ENCODE results near the gene PGGHG. TPM values are rescaled to one million over a fixed set of nuclear protein-coding genes. Genes with fewer than 3 reads are reported as not detected.
A peak's percentile ranks its signal among the peaks of the same experiment; 100 is the strongest.

The PGGHG gene
- total and polyA plus RNA-seq, 12 donors = 0.55 to 77.2 (median 7.1) TPM

DNA sequence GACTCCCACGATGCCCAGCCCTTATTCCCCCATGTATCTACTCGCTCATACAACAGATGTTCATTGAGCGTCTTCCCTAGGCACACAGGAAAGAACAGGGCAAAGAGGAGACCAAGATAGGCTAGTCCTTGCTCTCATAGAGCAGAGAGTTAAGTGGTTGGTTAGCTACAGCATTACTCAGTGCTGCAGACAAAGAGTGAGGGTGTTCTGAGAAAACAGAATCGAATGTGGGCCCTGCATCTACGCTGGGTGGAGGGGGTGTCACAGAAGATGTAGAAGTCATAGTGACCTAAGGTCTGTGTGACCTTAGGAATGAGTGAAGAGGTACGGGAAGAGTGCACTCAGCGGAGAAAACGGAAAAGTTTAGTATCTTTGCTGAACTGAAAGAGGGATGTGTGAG is 39.9 kb upstream of the PGGHG start:
- TF ChIP-seq POLR2A (IDR thresholded peaks at IDR 0.05) = no peak
- TF ChIP-seq CTCF (IDR thresholded peaks at IDR 0.05) = no peak
- no peak for DNase-seq
- H3K27ac ChIP-seq = no peak overlapping the region
- no peaks in the 10 kb centered on the region for H3K27me3 ChIP-seq
- no peak overlapping the region for H3K4me3 ChIP-seq
- intact Hi-C loops (cut with DNase I) = no loop called here
- 70 to 95% (median 82%) methylated on average over 8 of the region's 8 CpGs for WGBS, 4 donors
- no peaks in the 10 kb centered on the region for H3K9me3 ChIP-seq (replicated peaks in 1 of 3)
- H3K36me3 ChIP-seq (replicated peaks in 1 of 2) = peaks cover 0 to 90% of the 10 kb centered on the region in 2 donors
- H3K4me1 ChIP-seq (replicated peaks in 1 of 2) = no peaks in the 10 kb centered on the region

GRCh38 chr11:250274-250673 is 38.7 kb upstream of the PGGHG start:
- TF ChIP-seq POLR2A (IDR thresholded peaks at IDR 0.05) = no peak
- no peak for TF ChIP-seq CTCF (IDR thresholded peaks at IDR 0.05)
- DNase-seq = no peak
- intact Hi-C loops (cut with DNase I) = no loop called here
- Histone ChIP-seq H3K36me3 (replicated peaks in 1 of 2) (peaks cover 0 to 78% of the 10 kb centered on the region in 2 donors), H3K9me3 (replicated peaks in 1 of 3) (no peaks in the 10 kb centered on the region), H3K4me3 (no peak overlapping the region), H3K4me1 (replicated peaks in 1 of 2) (no peaks in the 10 kb centered on the region), H3K27me3 (no peaks in the 10 kb centered on the region), H3K27ac (no peak overlapping the region)
- 87 to 91% (median 89%) methylated on average over 5 of the region's 5 CpGs for WGBS, 4 donors

- H3K4me1 ChIP-seq (replicated peaks in 1 of 2) = no peaks in the 10 kb centered on the region
- H3K9me3 ChIP-seq (replicated peaks in 1 of 3) = no peaks in the 10 kb centered on the region
- H3K27me3 ChIP-seq = no peaks in the 10 kb centered on the region
- H3K27ac ChIP-seq = no peak overlapping the region
- peak in 6 of 7 donors; percentile 32 to 76 (median 54) for DNase-seq
- peaks cover 0 to 75% of the 10 kb centered on the region in 2 donors for H3K36me3 ChIP-seq (replicated peaks in 1 of 2)
- H3K4me3 ChIP-seq = no peak overlapping the region
- intact Hi-C loops (cut with DNase I) = no loop called here
- WGBS, 4 donors = 84 to 87% (median 85%) methylated on average over 10 of the region's 10 CpGs
- TF ChIP-seq POLR2A (IDR thresholded peaks at IDR 0.05) = no peak
- peak; percentile 17 to 56 (median 45) for TF ChIP-seq CTCF (IDR thresholded peaks at IDR 0.05)
These were observed 38.1 kb upstream of the PGGHG start for GRCh38 chr11:250740-251299.

GRCh38 chr11:251550-251949 is 37.4 kb upstream of the PGGHG start:
- DNase-seq = no peak
- Histone ChIP-seq H3K27me3 (no peaks in the 10 kb centered on the region), H3K27ac (no peak overlapping the region), H3K4me3 (no peak overlapping the region), H3K4me1 (replicated peaks in 1 of 2) (no peaks in the 10 kb centered on the region), H3K9me3 (replicated peaks in 1 of 3) (no peaks in the 10 kb centered on the region), H3K36me3 (replicated peaks in 1 of 2) (peaks cover 0 to 68% of the 10 kb centered on the region in 2 donors)
- TF ChIP-seq CTCF (IDR thresholded peaks at IDR 0.05) (no peak), POLR2A (IDR thresholded peaks at IDR 0.05) (no peak)
- WGBS, 4 donors = 83 to 88% (median 86%) methylated on average over 10 of the region's 10 CpGs
- intact Hi-C loops (cut with DNase I) = no loop called here
